Keratinocyte (primary cell): Measurements from ENCODE around the gene NME9. TPM values are rescaled to one million over a fixed set of nuclear protein-coding genes. Genes with fewer than 3 reads are reported as not detected.

Experiments used
- DNase-seq: peaks from one replicate; pipeline ENCODE4 v3.0.0-alpha.2; 2011; ENCODE audit warnings: low read depth, missing footprints, low spot score
- FAIRE-seq: peaks from 2 replicates; lab custom pipeline; 2011; peaks lifted over from hg19 to GRCh38; lab: Jason Lieb, UNC
- H2AFZ ChIP-seq: 2 replicates; pipeline ENCODE4 v1.6.0; 2012; ENCODE audit warnings: low read length, control low read depth, inconsistent platforms; ENCODE audit not compliant: control insufficient read depth
- H3K27ac ChIP-seq: 2 replicates; pipeline ENCODE4 v1.5.1; 2011; ENCODE audit warnings: low read length; ENCODE audit not compliant: control insufficient read depth, insufficient read depth
- H3K27me3 ChIP-seq: 3 replicates; pipeline ENCODE4 v1.6.0; 2011; ENCODE audit warnings: low read length; ENCODE audit not compliant: control insufficient read depth, insufficient read depth; ENCODE audit errors: extremely low read depth
- H3K36me3 ChIP-seq, 2 experiments: 2 replicates in 1 of 2; 3 replicates in 1 of 2; pipeline ENCODE4 v1.5.1; 2011; ENCODE audit warnings: low read length in 2 of 2, mild to moderate bottlenecking in 1 of 2; ENCODE audit not compliant: control insufficient read depth in 2 of 2, insufficient read depth in 2 of 2; ENCODE audit errors: extremely low read depth in 1 of 2
- H3K4me1 ChIP-seq: 3 replicates; pipeline ENCODE4 v1.5.1; 2011; ENCODE audit warnings: low read length; ENCODE audit not compliant: control insufficient read depth, insufficient read depth; ENCODE audit errors: extremely low read depth
- H3K4me2 ChIP-seq: 3 replicates; pipeline ENCODE4 v1.6.0; 2011; ENCODE audit warnings: low read depth, low read length; ENCODE audit not compliant: control insufficient read depth, insufficient read depth; ENCODE audit errors: extremely low read depth
- H3K4me3 ChIP-seq, 3 experiments: fragments of 200-600 bp in 1 of 3; sonication (generic) in 1 of 3; 2 replicates in 2 of 3; 3 replicates in 1 of 3; pipeline ENCODE4 v1.5.1; 2011 to 2016; ENCODE audit warnings: low read length in 3 of 3, mild to moderate bottlenecking in 3 of 3, control low read depth in 2 of 3, inconsistent platforms in 1 of 3, low read depth in 1 of 3, mixed read lengths in 1 of 3, mixed run types in 1 of 3, moderate library complexity in 1 of 3; ENCODE audit not compliant: control insufficient read depth in 2 of 3, insufficient read depth in 2 of 3; ENCODE audit errors: extremely low read depth in 1 of 3
- H3K79me2 ChIP-seq: 2 replicates; pipeline ENCODE4 v1.6.0; 2012; ENCODE audit warnings: low read length; ENCODE audit not compliant: control insufficient read depth, insufficient read depth
- H3K9ac ChIP-seq: 3 replicates; pipeline ENCODE4 v1.6.0; 2011; ENCODE audit warnings: low read length; ENCODE audit not compliant: control insufficient read depth, insufficient read depth; ENCODE audit errors: extremely low read depth
- H3K9me1 ChIP-seq: 3 replicates; pipeline ENCODE4 v1.6.0; 2011; ENCODE audit warnings: low read length; ENCODE audit not compliant: control insufficient read depth, insufficient read depth; ENCODE audit errors: extremely low read depth
- H3K9me3 ChIP-seq: 2 replicates; pipeline ENCODE4 v1.5.1; 2012; ENCODE audit warnings: low read depth, low read length; ENCODE audit not compliant: control insufficient read depth
- H4K20me1 ChIP-seq: 3 replicates; pipeline ENCODE4 v1.6.0; 2011; ENCODE audit warnings: low read length; ENCODE audit not compliant: control insufficient read depth, insufficient read depth; ENCODE audit errors: extremely low read depth
- EZH2 ChIP-seq: IDR thresholded peaks from one replicate; pipeline ENCODE4 v1.6.1; 2012; ENCODE audit warnings: inconsistent platforms, mild to moderate bottlenecking, low read length, moderate library complexity
- dilution Hi-C: fragments of 300-500 bp; cut with MboI; formaldehyde crosslinking; loops from one replicate; pipeline ENCODE4 v1.7.0; 2020; ENCODE audit warnings: low sequenced_read_pairs; ENCODE audit not compliant: extremely low pct_ligation_motif_present
- polyA plus RNA-seq, 5 experiments: library from polyadenylated mRNA; depleted of rRNA in 3 of 5; stranded (reverse) in 3 of 5; stranded (forward) in 1 of 5; unstranded in 1 of 5; fragments of >200 nt; gene quantifications; 1 replicate in 1 of 5; 2 replicates in 3 of 5; 3 replicates in 1 of 5; pipeline versions ENCODE4 v1.2.1 to v1.2.3, GENCODE V29; 2011 to 2012; ENCODE audit warnings: missing spikeins in 2 of 5, low read depth in 1 of 5, low replicate concordance in 1 of 5
- TF ChIP-seq, protein P1 (sequence below), 3 experiments: IDR thresholded peaks in 1 of 3; conservative IDR thresholded peaks in 1 of 3; optimal IDR thresholded peaks in 1 of 3; 2 replicates in 2 of 3; 3 replicates in 1 of 3; pipeline versions ENCODE3 to v1.5.1; 2011; ENCODE audit warnings: low read length in 3 of 3, mild to moderate bottlenecking in 3 of 3, moderate library complexity in 2 of 3, control low read depth in 1 of 3, inconsistent platforms in 1 of 3; ENCODE audit not compliant: insufficient read depth in 2 of 3; ENCODE audit errors: extremely low read depth in 1 of 3

The NME9 gene
- polyA plus RNA-seq, 1 donor (not counting 4 experiments of a cell fraction or from before 2014, with no cell fraction given) = 0.05 TPM

DNA sequence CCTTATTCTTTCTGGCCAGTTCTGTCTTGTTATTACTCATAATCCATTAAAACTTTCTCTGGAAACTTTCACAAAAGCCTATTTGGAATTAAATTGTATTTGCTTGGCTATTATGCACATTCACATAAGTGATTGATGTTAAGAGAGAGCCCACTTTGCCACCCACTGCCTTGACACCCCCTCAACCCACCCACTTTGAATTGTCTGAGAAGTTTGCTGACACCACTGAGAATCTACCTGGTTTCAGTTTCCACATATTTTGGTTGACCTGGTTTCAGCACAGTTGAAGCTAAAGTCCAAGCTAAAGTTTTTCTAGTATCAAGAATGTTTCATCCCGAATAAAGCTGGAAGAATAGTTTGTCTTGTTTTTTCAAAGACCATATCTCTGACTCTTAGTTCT lies 71.7 kb downstream of the NME9 start:
- TF ChIP-seq, protein P1, sequence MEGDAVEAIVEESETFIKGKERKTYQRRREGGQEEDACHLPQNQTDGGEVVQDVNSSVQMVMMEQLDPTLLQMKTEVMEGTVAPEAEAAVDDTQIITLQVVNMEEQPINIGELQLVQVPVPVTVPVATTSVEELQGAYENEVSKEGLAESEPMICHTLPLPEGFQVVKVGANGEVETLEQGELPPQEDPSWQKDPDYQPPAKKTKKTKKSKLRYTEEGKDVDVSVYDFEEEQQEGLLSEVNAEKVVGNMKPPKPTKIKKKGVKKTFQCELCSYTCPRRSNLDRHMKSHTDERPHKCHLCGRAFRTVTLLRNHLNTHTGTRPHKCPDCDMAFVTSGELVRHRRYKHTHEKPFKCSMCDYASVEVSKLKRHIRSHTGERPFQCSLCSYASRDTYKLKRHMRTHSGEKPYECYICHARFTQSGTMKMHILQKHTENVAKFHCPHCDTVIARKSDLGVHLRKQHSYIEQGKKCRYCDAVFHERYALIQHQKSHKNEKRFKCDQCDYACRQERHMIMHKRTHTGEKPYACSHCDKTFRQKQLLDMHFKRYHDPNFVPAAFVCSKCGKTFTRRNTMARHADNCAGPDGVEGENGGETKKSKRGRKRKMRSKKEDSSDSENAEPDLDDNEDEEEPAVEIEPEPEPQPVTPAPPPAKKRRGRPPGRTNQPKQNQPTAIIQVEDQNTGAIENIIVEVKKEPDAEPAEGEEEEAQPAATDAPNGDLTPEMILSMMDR (optimal IDR thresholded peaks at IDR 0.05 in 1 of 3, IDR thresholded peaks at IDR 0.05 in 1 of 3, conservative IDR thresholded peaks at IDR 0.05 in 1 of 3; ENCODE audit: extremely low read depth in 1 of 3, insufficient read depth in 2 of 3, low read length in 3 of 3) = no peak
- TF ChIP-seq EZH2 = no peak
- H3K4me1 ChIP-seq = peaks cover 15% of the 10 kb centered on the region
- no peaks in the 10 kb centered on the region for H3K9me3 ChIP-seq
- DNase-seq = no peak
- no peak for FAIRE-seq
- dilution Hi-C loops = no loop called here
- H3K9me1 ChIP-seq = no peaks in the 10 kb centered on the region
- no peaks in the 10 kb centered on the region for H3K79me2 ChIP-seq
- no peaks in the 10 kb centered on the region for H3K27me3 ChIP-seq
- peaks cover 0 to 3% of the 10 kb centered on the region in 2 experiments for H3K36me3 ChIP-seq
- H3K4me2 ChIP-seq = no peak overlapping the region
- H3K4me3 ChIP-seq = no peak overlapping the region
- H3K27ac ChIP-seq = no peak overlapping the region
- no peak overlapping the region for H2AFZ ChIP-seq
- no peaks in the 10 kb centered on the region for H4K20me1 ChIP-seq
- no peak overlapping the region for H3K9ac ChIP-seq

DNA sequence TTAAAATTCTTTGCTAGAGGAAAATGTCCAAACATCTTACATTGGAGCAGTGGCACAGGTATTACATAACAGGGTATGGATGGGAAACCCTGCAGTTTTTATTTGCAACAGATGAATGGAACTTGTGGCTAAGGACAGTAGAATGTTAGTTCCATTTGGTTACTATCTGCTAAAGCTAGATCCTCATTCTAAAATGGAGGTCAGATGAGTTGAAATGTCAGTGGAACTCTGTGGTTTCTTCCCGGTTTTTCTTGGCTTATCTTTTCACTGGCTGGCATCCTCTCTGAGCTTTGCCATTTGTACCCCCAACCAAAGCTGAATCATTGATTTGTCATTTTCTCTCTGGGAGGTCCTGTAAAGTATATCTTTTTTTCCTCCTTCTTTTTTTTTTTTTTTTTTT lies 73.6 kb downstream of the NME9 start:
- no peak overlapping the region for H3K4me3 ChIP-seq
- H3K27ac ChIP-seq = no peak overlapping the region
- peaks cover 0 to 3% of the 10 kb centered on the region in 2 experiments for H3K36me3 ChIP-seq
- FAIRE-seq = no peak
- H3K79me2 ChIP-seq = no peaks in the 10 kb centered on the region
- no peaks in the 10 kb centered on the region for H3K9me3 ChIP-seq
- H4K20me1 ChIP-seq = no peaks in the 10 kb centered on the region
- peaks cover 18% of the 10 kb centered on the region for H3K4me1 ChIP-seq
- H2AFZ ChIP-seq = no peak overlapping the region
- H3K27me3 ChIP-seq = no peaks in the 10 kb centered on the region
- no peak for TF ChIP-seq EZH2
- TF ChIP-seq, protein P1 (optimal IDR thresholded peaks at IDR 0.05 in 1 of 3, IDR thresholded peaks at IDR 0.05 in 1 of 3, conservative IDR thresholded peaks at IDR 0.05 in 1 of 3; ENCODE audit: extremely low read depth in 1 of 3, insufficient read depth in 2 of 3, low read length in 3 of 3) = no peak
- DNase-seq = no peak
- H3K4me2 ChIP-seq = no peak overlapping the region
- no peaks in the 10 kb centered on the region for H3K9me1 ChIP-seq
- no peak overlapping the region for H3K9ac ChIP-seq
- dilution Hi-C loops = no loop called here
